NCI-H2029 (cell line): ENCODE data around the gene GPR87.

Source experiments
- DNase-seq: peaks from one replicate; lab custom pipeline; 2025; lab: John Stamatoyannopoulos, UW

GPR87 gene

GRCh38 chr3:151282921-151283320 lies 33.7 kb downstream of the GPR87 start:
- peak; percentile 21 for DNase-seq

GRCh38 chr3:151281671-151282324 lies 34.8 kb downstream of the GPR87 start:
- DNase-seq: no peak

- no peak for DNase-seq
These were observed 38.4 kb downstream of the GPR87 start, which contains the start of gene P2RY14 for GRCh38 chr3:151278230-151278629. Gene P2RY14 (minus strand): TSS chr3:151278542. CDS start chr3:151214316, 64,226 bp downstream.

DNA sequence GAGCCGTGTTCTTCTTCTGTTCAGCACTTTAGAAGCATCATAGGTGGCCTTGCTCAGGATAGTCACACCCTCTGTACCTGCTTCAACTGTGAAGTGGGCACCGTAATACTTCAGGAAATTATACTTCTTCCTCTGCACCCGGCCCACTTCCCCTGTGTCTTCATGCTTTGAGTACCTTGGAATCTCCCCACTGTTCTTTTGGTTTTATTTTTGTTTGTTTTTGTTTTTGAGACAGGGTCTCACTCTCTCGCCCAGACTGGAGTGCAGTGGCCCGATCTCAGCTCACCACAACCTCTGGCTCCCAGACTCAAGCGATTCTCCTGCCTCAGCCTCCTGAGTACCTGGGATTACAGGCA lies 40.0 kb downstream of the GPR87 start:
- no peak for DNase-seq

DNA sequence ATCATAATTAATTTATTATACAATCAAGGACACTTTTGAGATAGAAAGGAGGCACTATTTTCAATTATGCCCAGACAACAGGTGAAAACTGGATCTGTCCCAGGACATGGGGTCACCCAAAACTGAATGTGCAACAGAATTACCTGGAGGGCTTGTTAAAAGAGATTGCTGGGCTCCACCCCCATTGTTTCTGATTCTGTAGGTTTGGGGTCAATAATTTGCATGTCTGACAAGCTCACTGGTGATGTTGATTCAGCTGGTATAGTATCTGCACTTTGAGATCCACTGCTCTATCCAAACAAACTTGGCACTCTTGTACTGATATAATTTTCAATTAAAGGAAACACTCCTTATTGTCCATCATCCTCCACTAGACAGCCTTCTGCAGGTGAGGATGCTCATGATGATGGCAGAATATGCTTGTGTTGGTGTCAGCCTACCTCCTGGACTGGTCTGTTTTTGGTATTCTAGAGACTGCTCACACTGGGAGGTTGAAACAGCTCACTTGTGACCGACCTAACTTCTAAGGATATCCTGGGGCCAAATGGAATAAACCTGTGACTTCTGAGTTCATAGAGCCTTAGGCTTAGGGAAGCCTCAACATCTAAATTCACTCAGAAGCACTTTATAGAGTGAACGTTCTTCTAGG lies 40.5 kb downstream of the GPR87 start:
- no peak for DNase-seq

DNA sequence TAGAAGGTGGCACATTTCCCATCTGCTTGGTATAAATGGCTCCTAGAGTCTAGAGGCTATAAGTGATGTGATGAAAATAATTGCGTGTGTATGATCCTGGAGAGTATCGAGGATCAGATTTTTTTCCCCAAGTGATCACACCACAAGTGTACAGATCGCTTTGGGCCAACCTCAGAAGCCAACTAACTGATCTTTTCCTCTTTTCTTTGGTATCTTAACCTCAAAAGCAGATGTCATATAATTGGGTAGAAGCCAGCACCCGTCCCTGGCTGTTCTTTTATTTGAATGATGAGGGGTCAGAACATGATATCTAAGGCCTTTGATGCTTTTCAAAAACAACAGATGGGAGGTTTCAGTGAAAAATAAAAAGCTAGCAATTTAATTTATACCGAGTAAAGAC lies 41.5 kb downstream of the GPR87 start:
- no peak for DNase-seq

GRCh38 chr3:151269631-151270030 lies 47.0 kb downstream of the GPR87 start:
- DNase-seq: no peak

DNA sequence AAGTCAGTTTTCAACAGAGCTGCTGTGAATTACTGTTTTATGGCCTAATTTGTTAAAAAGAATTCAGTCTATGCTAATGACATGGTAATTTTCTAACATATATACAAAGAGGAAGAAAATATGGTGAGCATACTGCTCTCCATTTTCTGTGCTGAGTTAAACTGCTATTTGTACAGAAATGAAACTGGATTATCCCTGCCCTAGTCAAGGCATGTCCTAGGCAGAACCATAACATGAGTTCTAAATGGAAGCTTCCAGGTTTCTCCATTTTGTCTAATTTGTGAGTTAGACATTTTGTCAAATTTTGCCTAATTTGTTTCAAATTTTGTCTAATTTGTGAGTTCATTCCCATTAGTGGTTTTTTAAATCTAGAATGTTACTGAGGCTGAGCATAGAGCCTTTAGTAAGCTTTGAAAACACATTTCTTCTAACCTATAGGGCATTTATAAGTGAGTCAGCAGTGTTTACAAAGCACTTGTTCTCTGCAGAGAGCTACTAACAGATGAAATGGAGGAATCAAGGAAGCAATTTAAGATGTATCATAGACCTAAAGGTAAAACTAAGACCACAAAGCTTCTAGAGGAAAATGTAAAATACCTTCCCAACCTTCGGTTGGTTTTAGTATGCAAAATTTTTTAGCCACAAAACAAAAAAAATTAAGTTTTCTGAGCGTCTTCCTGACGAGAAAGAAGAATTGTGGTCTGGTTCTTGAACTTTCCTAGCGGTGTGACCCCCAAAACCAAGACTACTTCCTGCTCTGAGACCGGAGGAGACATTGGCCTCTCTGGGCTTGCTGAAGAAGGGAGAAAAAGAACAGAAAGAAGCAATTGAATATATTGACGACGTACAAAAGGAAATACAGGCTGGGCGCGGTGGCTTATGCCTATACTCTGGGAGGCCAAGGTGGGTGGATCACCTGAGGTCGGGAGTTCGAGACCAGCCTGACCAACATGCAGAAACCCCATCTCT lies 48.1 kb downstream of the GPR87 start:
- DNase-seq: no peak

GRCh38 chr3:151267066-151267465 lies 49.6 kb downstream of the GPR87 start:
- DNase-seq: no peak

GRCh38 chr3:151265866-151266265 lies 50.8 kb downstream of the GPR87 start:
- DNase-seq: no peak

DNA sequence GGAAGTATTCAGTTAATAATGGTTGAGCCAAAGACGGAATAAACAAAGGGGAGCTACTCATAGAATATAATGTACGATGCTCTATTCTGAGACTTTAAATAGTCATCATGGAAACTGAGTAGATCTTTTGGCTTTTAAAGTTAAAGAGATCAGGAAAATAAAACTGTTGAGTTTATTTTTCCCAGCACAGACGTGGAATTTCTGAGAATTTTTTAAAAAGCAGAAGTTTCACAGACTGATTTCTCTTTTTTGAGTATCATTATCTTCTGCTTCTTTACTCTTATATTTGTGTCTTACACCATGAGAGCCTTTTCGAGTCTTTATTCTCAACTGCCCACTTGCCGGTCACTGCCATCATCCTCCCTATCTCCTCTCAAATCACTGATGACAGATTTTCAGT lies 51.5 kb downstream of the GPR87 start:
- DNase-seq: no peak

DNA sequence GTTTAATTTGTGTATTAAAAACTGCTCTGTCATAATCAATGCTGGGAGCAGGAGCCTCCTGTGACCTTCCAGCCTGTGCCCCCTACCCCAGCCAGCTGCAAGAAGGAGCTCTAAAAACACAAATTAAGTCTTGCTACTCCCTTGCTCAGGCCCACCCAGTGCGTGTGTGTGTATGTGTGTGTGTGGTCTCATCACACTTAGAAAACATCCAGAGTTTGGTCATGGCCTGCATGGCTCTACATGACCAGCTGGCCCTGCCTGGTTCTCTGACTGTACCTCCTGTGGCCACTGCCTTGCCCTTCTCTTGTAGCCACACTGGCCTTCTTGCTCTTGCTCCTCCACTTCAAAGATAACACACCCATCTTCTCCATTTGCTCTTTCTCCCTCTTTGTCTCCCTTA lies 52.0 kb downstream of the GPR87 start:
- DNase-seq: no peak

- no peak for DNase-seq
These were observed 53.6 kb downstream of the GPR87 start for GRCh38 chr3:151262871-151263525.

DNA sequence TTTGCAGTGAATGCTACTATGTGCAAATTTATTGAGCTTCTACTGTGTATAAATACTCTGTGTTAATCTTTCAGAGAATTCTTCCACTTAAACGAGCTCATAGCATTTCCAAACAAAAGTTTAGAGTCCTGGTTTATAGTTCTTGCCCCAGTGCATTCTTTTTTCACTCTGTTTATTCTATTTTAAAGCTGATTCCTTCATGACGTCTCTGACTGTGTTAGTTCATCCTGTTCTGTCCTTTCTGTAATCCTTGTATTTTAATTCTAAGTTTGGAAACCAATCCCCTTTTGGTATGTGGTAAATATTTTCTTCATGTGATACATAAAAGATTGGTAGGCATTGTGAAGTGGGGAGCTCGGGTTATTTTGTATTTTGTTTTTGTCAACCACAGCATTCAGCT lies 57.0 kb downstream of the GPR87 start:
- no peak for DNase-seq

- DNase-seq: no peak
These were observed 59.9 kb downstream of the GPR87 start for GRCh38 chr3:151256749-151257148.

GRCh38 chr3:151248772-151249337 lies 67.8 kb downstream of the GPR87 start:
- no peak for DNase-seq
